ENCODE measurements around the gene NAV2.

DNA sequence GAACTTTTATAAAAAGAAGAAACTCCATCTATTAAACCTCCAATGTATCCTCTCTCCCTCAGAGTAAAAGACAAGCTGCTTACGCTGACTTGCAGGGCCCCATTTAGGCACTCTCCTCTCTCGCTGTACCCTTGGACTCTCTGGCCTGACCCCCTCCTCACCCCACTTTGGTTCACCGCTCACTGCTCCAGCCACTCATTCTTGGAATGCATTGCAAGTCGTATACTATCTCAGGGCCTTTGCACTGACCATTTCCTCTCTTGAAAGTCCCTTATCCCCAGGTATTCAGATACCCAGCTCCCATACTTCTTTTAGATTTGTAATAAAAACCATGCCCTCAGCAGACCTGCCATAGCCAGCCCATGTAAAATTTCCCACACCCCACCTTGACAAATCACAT, 308.1 kb downstream of the NAV2 start:
- TF ChIP-seq, protein P1, sequence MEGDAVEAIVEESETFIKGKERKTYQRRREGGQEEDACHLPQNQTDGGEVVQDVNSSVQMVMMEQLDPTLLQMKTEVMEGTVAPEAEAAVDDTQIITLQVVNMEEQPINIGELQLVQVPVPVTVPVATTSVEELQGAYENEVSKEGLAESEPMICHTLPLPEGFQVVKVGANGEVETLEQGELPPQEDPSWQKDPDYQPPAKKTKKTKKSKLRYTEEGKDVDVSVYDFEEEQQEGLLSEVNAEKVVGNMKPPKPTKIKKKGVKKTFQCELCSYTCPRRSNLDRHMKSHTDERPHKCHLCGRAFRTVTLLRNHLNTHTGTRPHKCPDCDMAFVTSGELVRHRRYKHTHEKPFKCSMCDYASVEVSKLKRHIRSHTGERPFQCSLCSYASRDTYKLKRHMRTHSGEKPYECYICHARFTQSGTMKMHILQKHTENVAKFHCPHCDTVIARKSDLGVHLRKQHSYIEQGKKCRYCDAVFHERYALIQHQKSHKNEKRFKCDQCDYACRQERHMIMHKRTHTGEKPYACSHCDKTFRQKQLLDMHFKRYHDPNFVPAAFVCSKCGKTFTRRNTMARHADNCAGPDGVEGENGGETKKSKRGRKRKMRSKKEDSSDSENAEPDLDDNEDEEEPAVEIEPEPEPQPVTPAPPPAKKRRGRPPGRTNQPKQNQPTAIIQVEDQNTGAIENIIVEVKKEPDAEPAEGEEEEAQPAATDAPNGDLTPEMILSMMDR (IDR thresholded peaks at IDR 0.05), result no peak
- TF ChIP-seq EZH2phosphoT487 (IDR thresholded peaks at IDR 0.05), result no peak

All from neural progenitor cell (in vitro differentiated cells).